COLO829 (cell line): Measurements from ENCODE around the gene RXRA.
A peak's percentile ranks its signal among the peaks of the same experiment; 100 is the strongest.

Source experiments
- DNase-seq: peaks from one replicate; pipeline ENCODE4 v3.0.0; 2012; ENCODE audit warnings: low spot score

Gene RXRA

DNA sequence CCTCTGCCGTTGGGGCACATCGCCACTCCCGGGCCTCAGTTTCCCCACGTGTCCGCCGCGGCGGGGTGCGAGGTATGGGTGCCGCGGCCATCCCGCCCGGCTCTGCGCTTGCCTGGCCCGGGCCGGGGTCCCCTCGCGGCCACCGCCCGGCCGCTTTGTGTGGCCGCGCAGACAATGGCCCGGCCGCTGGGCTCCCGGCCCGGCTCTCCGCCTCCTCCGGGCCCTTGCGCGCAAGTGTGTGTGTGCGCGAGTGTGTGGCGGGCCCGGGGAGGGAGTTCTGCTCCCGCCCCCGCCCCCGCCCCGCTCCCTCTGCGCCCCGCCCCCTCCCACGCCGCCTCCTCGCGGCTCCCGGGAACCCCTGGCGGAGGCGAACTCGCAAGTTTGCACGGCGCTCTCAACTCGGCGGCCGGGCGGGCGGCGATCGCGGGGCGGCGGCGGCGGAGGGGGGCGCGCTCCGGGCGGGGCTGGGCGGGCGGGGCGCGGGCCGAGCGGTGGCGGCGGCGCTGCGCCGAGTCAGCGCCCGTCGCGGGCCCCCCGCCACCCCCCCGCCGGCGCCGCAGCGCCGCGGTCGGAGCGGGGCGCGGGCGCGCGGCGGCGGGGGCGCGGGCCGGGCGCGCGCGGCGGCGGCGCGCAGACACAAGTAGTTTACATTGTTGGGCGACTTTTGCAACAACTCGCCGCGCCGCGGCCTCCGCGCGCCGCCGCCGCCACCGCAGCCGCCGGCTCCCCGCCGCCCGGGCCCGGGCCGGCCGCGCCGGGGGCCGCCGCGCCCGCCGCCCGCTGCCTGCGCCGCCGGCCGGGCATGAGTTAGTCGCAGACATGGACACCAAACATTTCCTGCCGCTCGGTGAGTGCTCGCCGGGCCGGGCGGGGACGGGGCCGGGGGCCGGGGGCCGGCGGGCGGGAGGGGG lies at the start of gene RXRA:
RXRA (plus strand) TSS at position 643 of the 911 bp plus-strand sequence; CDS start at position 820, 177 bp downstream.
- peak; percentile 77 for DNase-seq

GRCh38 chr9:134278286-134278685 lies 48.0 kb upstream of the RXRA start:
- DNase-seq = no peak

- no peak for DNase-seq
These were observed 47.1 kb upstream of the RXRA start for GRCh38 chr9:134278974-134279640.

DNA sequence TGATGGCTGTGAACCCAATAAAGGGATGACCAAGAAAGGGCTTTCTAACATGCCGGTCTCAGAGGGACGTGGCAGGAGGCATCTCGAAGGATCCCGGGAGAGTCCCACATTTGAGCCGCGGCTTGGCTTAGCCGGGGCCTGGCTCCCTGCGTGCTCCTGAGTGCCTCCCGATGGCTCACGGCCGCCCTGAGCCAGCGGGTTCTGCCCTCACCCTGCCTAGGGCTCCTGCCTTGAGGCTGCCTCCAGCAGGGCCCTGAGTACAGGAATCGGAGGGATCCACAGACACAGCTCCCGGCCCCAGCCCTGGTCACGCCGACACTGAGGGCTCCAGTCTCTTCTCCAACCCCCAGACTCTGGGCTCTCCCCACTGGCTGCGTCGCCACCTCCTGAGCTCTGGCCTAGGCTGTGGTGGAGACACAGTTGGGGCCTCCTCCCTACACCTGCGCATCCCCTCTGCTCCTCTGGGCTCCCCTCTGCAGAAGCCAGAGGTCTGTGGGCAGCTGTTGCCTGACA lies 44.1 kb upstream of the RXRA start:
- DNase-seq = no peak

GRCh38 chr9:134283111-134283515 lies 43.1 kb upstream of the RXRA start:
- peak; percentile 27 for DNase-seq

GRCh38 chr9:134283692-134284265 lies 42.5 kb upstream of the RXRA start:
- DNase-seq = no peak

DNA sequence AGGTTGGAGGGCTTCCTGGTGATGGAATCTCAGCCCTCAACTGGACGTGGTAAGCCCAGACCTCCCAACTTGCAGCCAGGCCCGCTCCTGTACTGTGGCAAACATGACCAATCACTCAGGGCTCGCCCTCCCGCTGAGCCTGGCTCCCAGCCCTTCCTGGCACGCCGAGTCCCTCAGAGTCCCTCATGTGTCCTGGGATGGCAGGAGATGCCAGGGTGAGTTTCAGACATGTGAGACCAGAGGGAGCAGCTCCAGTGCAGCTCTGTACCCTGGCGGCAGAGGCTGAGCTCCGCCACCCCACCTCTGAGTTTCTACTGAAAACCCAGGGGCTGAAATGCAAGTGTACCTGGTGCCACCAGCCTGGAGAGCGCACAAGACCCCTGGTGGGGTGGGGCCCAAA lies 42.0 kb upstream of the RXRA start:
- DNase-seq = no peak

- DNase-seq = no peak
These were observed 41.5 kb upstream of the RXRA start for GRCh38 chr9:134284741-134285140.

DNA sequence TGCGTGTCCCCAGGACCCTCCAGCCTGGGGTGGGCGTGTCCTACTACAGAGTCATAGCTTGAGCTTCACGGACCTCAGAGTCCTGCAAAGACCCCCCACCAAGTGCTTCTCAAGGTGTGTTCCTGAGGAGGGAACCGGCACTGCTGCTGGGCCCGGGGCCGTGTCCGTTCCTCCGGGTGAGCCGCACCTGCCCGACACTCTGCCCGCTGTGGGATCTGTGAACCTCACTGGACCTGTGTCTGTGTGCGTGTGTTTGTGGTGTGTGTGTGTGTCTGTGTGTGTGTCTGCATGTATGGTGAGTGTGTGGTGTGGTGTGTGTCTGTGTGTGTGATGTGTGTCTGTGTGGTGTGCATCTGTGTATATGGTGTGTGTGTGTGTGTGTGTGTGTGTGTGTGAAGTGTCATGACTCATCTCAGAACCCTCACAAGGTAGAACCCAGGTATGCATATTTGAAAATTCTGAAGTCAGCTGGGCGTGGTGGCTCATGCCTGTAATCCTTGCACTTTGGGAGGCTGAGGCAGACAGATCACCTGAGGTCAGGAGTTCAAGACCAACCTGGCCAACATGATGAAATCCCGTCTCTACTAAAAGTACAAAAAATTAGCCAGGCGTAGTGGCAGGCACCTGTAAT lies 40.9 kb upstream of the RXRA start:
- DNase-seq = no peak

- DNase-seq = no peak
These were observed 39.6 kb upstream of the RXRA start for GRCh38 chr9:134286471-134287245.

- DNase-seq = no peak
These were observed 38.4 kb upstream of the RXRA start for GRCh38 chr9:134287591-134288491.

- DNase-seq = no peak
These were observed 37.5 kb upstream of the RXRA start for GRCh38 chr9:134288746-134289145.

GRCh38 chr9:134289241-134289875 lies 36.9 kb upstream of the RXRA start:
- no peak for DNase-seq

DNA sequence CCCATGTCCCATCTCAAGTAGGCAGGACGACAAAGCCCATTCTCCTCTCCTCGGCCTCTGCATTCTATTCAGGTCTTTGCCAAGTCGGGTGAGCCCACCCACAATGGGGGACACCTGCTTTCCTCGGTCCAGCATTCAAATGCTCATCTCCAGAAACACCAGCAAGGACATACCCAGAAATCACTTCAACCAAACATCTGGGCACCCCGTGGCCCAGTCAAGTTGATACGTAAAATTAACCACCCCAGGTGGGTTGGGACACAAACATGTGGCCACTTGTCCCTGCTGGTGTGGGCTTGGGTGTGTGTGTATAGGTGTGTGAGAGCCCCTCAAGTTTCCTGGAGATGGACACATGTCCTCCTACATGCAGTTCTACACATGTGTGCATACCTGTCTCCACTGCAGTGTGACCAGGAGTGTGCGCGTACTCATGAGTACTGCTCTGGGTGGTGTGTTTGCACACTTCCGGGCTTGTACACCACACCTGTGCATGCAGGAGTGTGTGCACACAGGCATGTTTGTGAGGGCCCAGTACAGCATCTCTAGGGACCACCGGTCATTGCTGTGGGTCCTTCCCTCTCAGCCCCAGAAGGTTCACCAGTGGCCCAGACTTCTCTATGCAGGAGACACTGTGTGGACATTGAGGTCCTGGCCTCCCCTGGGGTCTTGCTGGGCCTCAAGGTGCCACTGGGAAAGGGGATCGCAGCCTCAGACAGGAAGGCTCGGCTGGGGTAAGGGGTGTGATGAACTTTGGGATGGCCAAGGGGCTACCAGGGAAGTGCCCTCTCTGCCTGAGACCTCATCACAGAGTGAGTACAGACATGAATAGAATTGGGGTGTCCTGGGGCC lies 35.4 kb upstream of the RXRA start:
- DNase-seq = no peak

DNA sequence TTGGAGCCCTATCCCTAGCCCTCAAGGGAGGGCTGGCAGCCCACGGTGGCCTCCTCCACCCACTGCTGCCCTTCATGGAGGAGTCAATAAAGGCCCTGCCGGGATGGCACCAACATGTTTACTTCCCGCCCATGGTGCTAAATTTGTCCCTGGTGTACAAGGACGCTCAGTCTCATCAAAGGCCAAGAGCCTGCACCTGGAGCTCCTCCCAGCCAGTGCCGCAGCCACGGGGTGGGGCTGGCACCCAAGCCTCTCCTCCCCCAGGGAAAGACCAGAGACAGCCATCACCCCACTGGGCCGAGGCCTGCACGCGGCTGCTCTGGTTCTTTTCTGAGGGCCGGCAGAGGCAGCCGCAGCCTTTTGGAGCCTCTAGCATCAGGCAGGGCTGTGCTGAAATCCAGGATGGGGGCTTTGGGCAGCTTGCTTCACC lies 34.8 kb upstream of the RXRA start:
- no peak for DNase-seq

- no peak for DNase-seq
These were observed 34.0 kb upstream of the RXRA start for GRCh38 chr9:134291961-134292871.

GRCh38 chr9:134293031-134293521 lies 33.2 kb upstream of the RXRA start:
- DNase-seq = no peak
